Heart left ventricle (tissue), 13 donors: Measurements from ENCODE around the gene UBE2E2.

Experiments
- CTCF ChIP-seq, 12 donors: fragments of 200-600 bp; sonication (generic) in 4 of 12; IDR thresholded peaks; one replicate each; pipeline versions ENCODE4 v1.5.0 to v1.8.0; 2018 to 2022; ENCODE audit warnings: antibody characterized with exemption in 12 of 12, mild to moderate bottlenecking in 5 of 12
- POLR2A ChIP-seq, 2 donors: fragments of 450-650 bp; IDR thresholded peaks; one replicate each; pipeline ENCODE4 v1.6.1; 2017; ENCODE audit warnings: antibody characterized with exemption in 2 of 2, mild to moderate bottlenecking in 2 of 2, moderate library complexity in 2 of 2
- donor health status: ischemic (EF 13 %, LVEDD 7.1; RV severe dilation, severe dysfunction).
- donor health status: DM: no; HTN: yes; CAD: no.
- donor health status: DM: no; HTN: no; CAD: no.
- donor health status: ischemic (EF 25% LVEDD 6.9; RV normal size, moderate dysfunction).
- donor health status: ischemic (EF 25% LVEDD 5.7; RV mildly dilated, moderate dysfunction).
- donor health status: ischemic (EF 35%, LVEDD 5.7; RV mildly dilated, moderate dysfunction).
- donor health status: nonischemic (EF 11% LVEDD 7.7; RV severe dilation, severe dysfunction).
- donor health status: DM: yes; HTN: yes; CAD: no.
- donor health status: PGD.
- donor health status: ischemic (EF 29% LVEDD 5.4; RV normal size, mild dysfunction).
- donor health status: nonischemic (EF 23%, LVEDD 6.1; RV moderate dilation, normal function).

- TF ChIP-seq CTCF (IDR thresholded peaks at IDR 0.05) (no peak), POLR2A (IDR thresholded peaks at IDR 0.05) (no peak)
These were observed 420.7 kb downstream of the UBE2E2 start for GRCh38 chr3:23623844-23624243.
